Measurements from ENCODE around the gene TAB2. TPM values are rescaled to one million over a fixed set of nuclear protein-coding genes. Genes with fewer than 3 reads are reported as not detected.

The TAB2 gene
- total and polyA plus RNA-seq, 2 donors (not counting 3 experiments of a cell fraction or from before 2014, with no cell fraction given), result 26.0 to 37.4 TPM

DNA sequence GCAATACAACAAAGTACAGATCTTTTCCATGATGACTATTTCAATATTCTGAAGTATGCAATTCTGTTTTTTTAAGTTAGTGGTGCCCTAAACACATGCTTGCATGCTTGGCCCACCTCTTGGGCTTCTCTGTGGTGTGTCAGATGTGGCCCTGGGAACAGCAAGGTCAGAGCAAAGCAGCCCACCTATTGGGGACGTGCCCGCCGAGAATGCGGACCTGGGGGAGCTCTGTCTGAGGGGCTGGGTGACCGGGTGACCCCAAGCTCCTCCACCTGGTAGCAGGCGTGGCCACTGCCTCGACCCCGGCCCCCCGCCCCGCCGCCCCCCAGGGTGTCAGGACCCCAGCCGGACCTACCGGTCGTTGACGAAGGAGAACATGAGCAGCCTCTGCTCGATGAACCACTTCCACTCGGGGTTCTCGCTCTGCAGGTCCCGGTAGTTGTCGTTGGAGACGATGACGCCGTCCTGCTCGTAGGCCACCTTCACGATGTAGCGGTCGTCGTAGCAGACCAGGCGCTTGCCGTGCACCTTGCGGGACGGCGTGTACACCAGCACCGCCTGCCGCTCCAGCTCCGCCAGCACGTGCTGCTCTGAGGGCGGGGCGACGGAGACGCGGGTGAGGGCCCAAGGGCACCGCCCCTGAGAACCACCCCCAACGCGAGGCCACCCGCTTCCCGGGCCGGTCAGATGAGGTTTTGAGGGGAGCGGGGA, 139.0 kb downstream of the TAB2 start:
- POLR2A ChIA-PET, result no interaction called here
- CTCF ChIA-PET, result no interaction called here
- dilution Hi-C loops (cut with MboI; ENCODE audit: extremely low pct_ligation_motif_present, low sequenced_read_pairs) (no loop called here), intact Hi-C loops (cut with micrococcal nuclease) (no loop called here)
- Histone ChIP-seq H3K9ac (replicated peaks; ENCODE audit: extremely low read depth, insufficient read depth, low read length) (no peak overlapping the region), H3K27ac (ENCODE audit: insufficient read depth, low read depth, low read length) (no peak overlapping the region), H3K4me2 (ENCODE audit: insufficient read depth, low read length) (no peak overlapping the region), H3K4me3 (replicated peaks in 1 of 3; ENCODE audit: insufficient read depth in 1 of 3, low read depth in 1 of 3, low read length in 3 of 3) (no peak overlapping the region), H3K36me3 (ENCODE audit: control insufficient read depth in 2 of 2, extremely low read depth in 1 of 2, insufficient read depth in 2 of 2, low read length in 2 of 2) (no peaks in the 10 kb centered on the region), H3K4me1 (ENCODE audit: control insufficient read depth, extremely low read depth, insufficient read depth, low read length) (no peaks in the 10 kb centered on the region), H3K27me3 (ENCODE audit: control insufficient read depth in 2 of 2, insufficient read depth in 2 of 2, low read length in 2 of 2) (peaks cover 21 to 28% of the 10 kb centered on the region in 2 experiments), H3K9me3 (replicated peaks; ENCODE audit: control insufficient read depth, insufficient read depth, low read length) (no peaks in the 10 kb centered on the region), H2AFZ (ENCODE audit: low read depth, low read length) (no peak overlapping the region), H3K79me2 (ENCODE audit: control insufficient read depth, insufficient read depth, low read length) (no peaks in the 10 kb centered on the region), H4K20me1 (replicated peaks; ENCODE audit: control insufficient read depth, extremely low read depth, insufficient read depth, low read length) (no peaks in the 10 kb centered on the region), H3K9me1 (replicated peaks; ENCODE audit: control insufficient read depth, extremely low read depth, insufficient read depth, low read length) (no peaks in the 10 kb centered on the region)
- TF ChIP-seq EZH2 (IDR thresholded peaks at IDR 0.05; ENCODE audit: borderline replicate concordance, low read depth, low read length, severe bottlenecking) (no peak), POLR2A (IDR thresholded peaks at IDR 0.05; ENCODE audit: low read depth, low read length) (no peak), FOS (IDR thresholded peaks at IDR 0.05; ENCODE audit: borderline replicate concordance, insufficient read depth, low read length) (no peak), POLR2AphosphoS5 (IDR thresholded peaks at IDR 0.05; ENCODE audit: insufficient read depth, low read depth, low read length) (no peak), JUN (IDR thresholded peaks at IDR 0.05; ENCODE audit: borderline replicate concordance, insufficient read depth, insufficient read length, low read depth) (no peak), MYC (IDR thresholded peaks at IDR 0.05; ENCODE audit: low read depth, low read length) (no peak), GATA2 (IDR thresholded peaks at IDR 0.05; ENCODE audit: insufficient read depth, insufficient read length, low read depth, low read length) (no peak)
- TF ChIP-seq, protein P1, sequence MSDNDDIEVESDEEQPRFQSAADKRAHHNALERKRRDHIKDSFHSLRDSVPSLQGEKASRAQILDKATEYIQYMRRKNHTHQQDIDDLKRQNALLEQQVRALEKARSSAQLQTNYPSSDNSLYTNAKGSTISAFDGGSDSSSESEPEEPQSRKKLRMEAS (IDR thresholded peaks at IDR 0.05; ENCODE audit: insufficient read depth, insufficient read length), result no peak
- TF ChIP-seq, protein P2, sequence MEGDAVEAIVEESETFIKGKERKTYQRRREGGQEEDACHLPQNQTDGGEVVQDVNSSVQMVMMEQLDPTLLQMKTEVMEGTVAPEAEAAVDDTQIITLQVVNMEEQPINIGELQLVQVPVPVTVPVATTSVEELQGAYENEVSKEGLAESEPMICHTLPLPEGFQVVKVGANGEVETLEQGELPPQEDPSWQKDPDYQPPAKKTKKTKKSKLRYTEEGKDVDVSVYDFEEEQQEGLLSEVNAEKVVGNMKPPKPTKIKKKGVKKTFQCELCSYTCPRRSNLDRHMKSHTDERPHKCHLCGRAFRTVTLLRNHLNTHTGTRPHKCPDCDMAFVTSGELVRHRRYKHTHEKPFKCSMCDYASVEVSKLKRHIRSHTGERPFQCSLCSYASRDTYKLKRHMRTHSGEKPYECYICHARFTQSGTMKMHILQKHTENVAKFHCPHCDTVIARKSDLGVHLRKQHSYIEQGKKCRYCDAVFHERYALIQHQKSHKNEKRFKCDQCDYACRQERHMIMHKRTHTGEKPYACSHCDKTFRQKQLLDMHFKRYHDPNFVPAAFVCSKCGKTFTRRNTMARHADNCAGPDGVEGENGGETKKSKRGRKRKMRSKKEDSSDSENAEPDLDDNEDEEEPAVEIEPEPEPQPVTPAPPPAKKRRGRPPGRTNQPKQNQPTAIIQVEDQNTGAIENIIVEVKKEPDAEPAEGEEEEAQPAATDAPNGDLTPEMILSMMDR (IDR thresholded peaks at IDR 0.05; ENCODE audit: extremely low read depth in 1 of 2, insufficient read depth in 1 of 2, low read depth in 1 of 2, low read length in 2 of 2), result no peak
- BruUV-seq (replicated peaks), result no TSS peak
- DNase-seq (ENCODE audit: low read depth, low spot score) (no peak), FAIRE-seq (no peak)

Measured in endothelial cell of umbilical vein (primary cell).